A204.1 (cell line): ENCODE measurements around the gene VPS11.

Source experiments
- FAIRE-seq: peaks from 2 replicates; lab custom pipeline; 2012; peaks lifted over from hg19 to GRCh38; lab: Jason Lieb, UNC

The VPS11 gene

DNA sequence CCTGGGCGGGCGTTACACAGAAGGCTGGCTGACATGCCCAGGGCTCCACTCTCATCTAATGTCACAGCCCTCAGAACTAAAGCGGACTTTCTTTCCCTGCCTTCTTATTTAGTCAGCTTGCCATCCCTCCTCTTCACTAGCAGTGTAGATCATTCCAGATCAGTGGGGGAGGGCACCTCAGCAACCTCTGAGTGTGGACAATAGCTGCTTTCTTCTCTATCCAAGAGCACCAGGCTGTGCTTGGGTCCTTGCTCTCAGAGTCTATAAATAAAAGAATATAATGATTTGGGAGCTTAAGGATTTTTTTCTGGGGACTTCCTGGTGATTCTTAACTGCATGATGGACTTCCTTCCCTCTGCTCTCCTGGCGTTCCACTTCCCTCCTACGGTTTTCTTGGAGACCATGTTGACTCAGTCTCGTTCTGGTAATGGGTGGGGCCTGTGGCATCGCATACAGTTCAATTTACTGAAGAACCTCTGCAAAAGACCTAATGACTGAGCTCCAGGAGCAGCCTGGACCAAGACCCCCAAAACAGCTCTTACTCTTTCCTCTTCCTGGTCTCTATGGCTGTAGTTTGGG, 14.2 kb downstream of the VPS11 start:
- no peak for FAIRE-seq

- FAIRE-seq: peak; percentile 89
Observed at GRCh38 chr11:119084663-119085436, 17.2 kb downstream of the VPS11 start, which contains the start of gene HMBS. Gene HMBS, plus strand, starts transcription at chr11:119084881. Its CDS starts 153 bp downstream, at chr11:119085034.

DNA sequence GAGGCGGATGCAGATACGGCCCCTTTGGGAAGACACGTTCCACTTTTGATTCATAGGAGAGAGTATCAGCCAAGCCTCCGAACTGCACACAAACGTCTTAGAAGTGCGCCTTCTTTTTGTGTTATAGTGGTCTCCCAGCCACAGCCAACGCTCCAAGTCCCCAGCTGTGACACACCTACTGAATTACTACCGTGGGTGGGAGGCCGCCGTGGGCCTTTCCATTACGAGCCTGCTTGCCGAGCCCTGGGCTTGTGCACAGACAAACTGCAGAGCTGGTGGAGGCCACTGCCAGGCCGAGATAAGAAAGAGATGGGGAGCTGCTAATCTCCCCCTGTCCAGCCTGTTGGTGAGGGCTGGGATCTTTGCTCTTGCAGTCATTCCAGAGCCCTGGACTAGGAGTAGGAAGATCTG, 17.8 kb downstream of the VPS11 start:
- no peak for FAIRE-seq

DNA sequence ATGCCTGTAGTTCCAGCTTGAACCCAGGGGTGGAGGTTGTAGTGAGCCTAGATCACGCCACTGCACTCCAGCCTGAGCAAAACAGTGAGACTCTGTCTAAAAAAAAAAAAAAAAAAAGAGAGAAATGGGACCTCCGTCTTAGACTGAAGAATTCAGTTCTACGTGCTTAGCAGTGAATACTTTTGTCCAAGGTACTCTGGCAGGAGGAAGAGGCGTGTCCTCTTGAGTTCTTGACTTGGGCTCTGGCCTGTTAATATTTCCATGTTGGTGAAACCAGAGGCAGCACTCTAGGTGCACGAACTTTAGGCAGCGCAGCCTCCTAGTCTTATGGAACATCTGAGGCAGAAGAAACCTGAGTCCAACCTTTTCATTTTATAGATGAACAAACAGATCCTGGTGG, 19.5 kb downstream of the VPS11 start:
- no peak for FAIRE-seq

GRCh38 chr11:119087747-119088241, 20.2 kb downstream of the VPS11 start:
- FAIRE-seq: no peak

GRCh38 chr11:119088406-119088805, 20.8 kb downstream of the VPS11 start:
- FAIRE-seq: no peak

DNA sequence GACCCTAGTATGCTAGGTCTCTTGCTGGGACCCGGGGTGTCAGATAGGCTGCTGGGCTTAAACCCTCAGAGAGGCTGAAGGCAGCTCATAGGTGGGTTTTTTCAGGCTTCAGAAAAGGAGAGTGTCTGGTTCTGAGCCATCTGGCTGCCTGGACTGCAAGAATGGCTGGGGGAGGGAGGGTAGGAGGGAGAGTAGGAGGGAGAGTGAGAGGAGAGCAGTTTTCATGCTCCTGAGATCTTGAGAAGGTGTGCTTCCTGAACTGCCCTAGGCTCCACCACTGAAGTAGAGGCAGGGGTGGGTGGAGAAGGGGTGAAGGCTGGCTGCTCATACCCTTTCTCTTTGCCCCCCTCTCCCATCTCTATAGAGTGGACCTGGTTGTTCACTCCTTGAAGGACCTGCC, 21.7 kb downstream of the VPS11 start:
- FAIRE-seq: no peak

DNA sequence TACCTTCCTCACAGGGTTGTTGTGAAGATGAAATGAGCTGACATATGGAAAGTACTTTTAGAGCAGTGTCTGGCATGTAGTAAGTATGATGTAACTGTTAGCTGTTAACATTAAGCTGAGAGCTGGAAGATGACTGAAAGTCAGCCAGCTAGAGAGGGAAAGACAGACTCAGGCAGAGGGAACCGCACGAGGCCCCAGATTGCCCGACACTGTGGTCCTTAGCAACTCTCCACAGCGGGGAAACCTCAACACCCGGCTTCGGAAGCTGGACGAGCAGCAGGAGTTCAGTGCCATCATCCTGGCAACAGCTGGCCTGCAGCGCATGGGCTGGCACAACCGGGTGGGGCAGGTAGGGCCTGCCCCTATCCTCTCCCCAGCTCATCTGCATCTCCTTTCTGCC, 23.6 kb downstream of the VPS11 start:
- FAIRE-seq: no peak

- FAIRE-seq: no peak
Observed at GRCh38 chr11:119091966-119092879, 24.6 kb downstream of the VPS11 start.

GRCh38 chr11:119092880-119093842, 25.5 kb downstream of the VPS11 start:
- no peak for FAIRE-seq

- FAIRE-seq: no peak
Observed at GRCh38 chr11:119093942-119094815, 26.6 kb downstream of the VPS11 start.

DNA sequence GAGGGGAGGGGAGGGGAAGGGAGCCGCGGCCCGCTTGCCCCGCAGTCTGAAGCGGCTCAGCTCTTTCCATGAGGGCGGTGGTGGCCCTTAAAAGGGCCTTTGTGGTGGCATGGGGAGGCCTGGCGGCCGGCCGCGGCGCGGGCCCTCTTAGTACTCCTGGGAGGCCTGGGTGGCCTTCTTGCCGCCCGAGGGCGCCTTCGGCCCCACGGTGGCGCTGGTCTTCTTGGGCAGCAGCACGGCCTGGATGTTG, 27.1 kb downstream of the VPS11 start:
- FAIRE-seq: no peak

- FAIRE-seq: peak; percentile 99
Observed at GRCh38 chr11:119095066-119095880, 27.7 kb downstream of the VPS11 start.

GRCh38 chr11:119099711-119100110, 32.1 kb downstream of the VPS11 start:
- no peak for FAIRE-seq

DNA sequence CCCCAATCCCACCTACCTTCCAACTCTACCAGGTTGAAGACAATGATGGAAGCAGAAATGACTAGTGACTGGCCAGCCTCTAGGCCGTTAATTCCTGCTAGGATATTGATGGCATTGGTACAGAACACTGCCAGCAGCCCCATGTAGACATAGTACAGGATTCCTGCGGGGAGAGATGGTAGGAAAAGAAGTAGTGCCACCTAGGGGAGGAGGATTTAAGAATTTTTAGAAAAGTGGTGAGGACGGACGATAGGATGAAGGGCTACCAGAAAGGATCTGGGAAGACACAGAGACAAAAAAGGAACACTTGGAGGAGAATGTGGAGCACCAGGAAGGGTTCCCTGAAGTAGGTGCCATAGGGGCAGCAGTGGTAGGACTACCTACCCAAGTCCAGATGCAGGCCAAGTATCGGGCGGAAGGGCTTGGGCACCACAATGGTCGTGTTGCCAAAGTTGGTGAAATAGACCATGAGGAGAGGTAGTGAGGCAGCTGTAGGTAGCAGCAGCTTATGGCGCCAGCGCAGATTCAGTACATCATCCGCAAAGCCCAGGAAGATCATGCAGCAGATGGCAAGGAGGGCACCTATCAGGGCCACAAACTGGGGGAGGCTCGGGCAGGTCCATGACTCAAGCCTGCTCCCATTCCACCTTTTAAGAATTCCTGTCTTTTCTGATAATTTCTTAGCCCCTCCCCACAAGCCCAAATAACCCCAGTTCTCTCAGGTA, 32.8 kb downstream of the VPS11 start:
- peak; percentile 83 for FAIRE-seq

DNA sequence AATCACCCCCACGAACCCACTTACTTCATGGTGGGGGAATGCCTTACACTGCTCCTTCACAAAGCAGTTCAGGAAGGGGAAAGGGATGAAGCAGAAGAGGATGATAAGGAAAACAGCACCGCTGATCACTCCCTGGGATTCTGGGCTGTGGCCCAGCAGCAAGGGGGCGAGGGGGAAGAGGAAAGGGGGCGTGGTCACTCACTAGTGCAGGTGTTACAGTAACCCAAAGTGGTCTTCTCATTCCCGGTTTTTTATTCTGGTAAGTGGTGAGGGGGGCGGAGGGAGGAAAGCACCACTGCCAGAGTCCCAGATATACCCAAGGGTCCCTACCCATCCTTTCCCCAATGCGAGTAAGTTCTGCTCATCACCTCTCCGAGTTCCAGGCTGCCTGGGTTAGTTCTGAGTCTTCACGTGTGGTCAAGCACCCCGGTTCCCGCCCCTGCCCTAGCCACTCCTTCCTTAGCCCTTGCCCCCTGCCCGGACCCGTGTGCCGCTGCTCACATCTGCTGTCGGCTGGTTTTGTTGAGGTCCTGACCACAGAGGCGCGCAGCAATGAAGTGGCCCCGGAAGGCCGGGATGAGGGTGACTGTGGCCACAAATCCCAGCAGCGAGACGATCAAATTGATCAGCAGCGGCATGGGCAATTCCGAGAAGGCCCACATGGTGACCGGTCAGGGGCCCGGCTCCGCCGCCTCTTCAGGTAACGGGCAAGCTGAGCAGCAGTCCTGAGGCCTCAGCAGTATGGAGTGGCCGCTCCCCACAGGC, 33.6 kb downstream of the VPS11 start:
- no peak for FAIRE-seq

DNA sequence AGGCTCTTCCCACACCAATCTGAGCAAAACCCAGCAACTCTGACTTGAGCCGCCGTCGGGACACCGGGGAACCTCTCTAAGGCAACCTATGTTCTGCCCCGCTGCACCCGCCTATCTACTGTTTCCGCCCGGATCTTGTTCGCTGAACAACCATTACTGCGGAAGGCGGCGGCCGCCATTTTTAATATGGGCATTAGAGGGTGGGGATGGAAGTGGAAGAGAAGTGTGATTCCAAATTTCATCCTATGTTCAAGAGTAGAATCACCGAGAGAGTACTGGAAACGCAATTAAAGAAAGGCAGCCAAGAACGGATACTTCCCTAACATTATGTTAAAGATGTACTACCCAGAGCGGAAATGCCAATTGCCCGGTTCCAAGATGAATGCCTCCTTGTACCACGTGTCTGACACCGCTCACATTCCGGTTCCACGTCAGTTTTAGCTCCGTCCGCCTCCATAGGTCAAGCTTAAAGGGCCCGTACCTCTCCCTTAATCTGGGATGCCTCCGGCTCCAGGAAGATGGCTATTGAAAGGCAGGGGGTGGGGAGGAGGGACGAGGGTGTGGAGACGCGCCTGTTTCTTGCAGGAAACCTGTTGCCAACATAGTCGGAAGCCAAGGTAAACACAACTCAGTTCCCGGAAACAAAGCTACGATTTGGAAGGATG, 34.3 kb downstream of the VPS11 start, which contains the start of gene DPAGT1:
DPAGT1 (minus strand) TSS at position 95 of the 665 bp plus-strand sequence. CDS start 198 bp downstream, outside the sequence.
- FAIRE-seq: peak; percentile 95
